NOMO-1 treated with DMSO at 0.1 percent for 48 hours (cell line): ENCODE measurements around the gene ZBTB44.
"Not testable (repeated sequence)": the region's sequence is repeated elsewhere in the genome, so short reads cannot be mapped to it uniquely, and the experiment has no call there.

Experiments used
- DNase-seq: peaks from one replicate; lab custom pipeline; 2025; ENCODE audit not compliant: unreplicated experiment; lab: John Stamatoyannopoulos, UW

The ZBTB44 gene

GRCh38 chr11:130199792-130200191, 114.9 kb downstream of the ZBTB44 start:
- no peak for DNase-seq

- DNase-seq: no peak
Observed at GRCh38 chr11:130198964-130199363, 115.8 kb downstream of the ZBTB44 start.

GRCh38 chr11:130198292-130198691, 116.4 kb downstream of the ZBTB44 start:
- no peak for DNase-seq

- DNase-seq: no peak
Observed at GRCh38 chr11:130197386-130198035, 117.2 kb downstream of the ZBTB44 start.

GRCh38 chr11:130194241-130195023, 120.3 kb downstream of the ZBTB44 start:
- DNase-seq: no peak

- not testable (repeated sequence) for DNase-seq
Observed at GRCh38 chr11:130193551-130193950, 121.2 kb downstream of the ZBTB44 start.

GRCh38 chr11:130192845-130193267, 121.9 kb downstream of the ZBTB44 start:
- DNase-seq: no peak

GRCh38 chr11:130191896-130192295, 122.8 kb downstream of the ZBTB44 start:
- no peak for DNase-seq

GRCh38 chr11:130190371-130190881, 124.3 kb downstream of the ZBTB44 start:
- DNase-seq: no peak

- no peak for DNase-seq
Observed at GRCh38 chr11:130189492-130190210, 125.1 kb downstream of the ZBTB44 start.

GRCh38 chr11:130188585-130189347, 126.0 kb downstream of the ZBTB44 start:
- DNase-seq: no peak

GRCh38 chr11:130188047-130188446, 126.7 kb downstream of the ZBTB44 start:
- DNase-seq: no peak

GRCh38 chr11:130187096-130187495, 127.6 kb downstream of the ZBTB44 start:
- DNase-seq: no peak

GRCh38 chr11:130183878-130184610, 130.7 kb downstream of the ZBTB44 start:
- no peak for DNase-seq

- no peak for DNase-seq
Observed at GRCh38 chr11:130181295-130182272, 133.1 kb downstream of the ZBTB44 start.

- DNase-seq: no peak
Observed at GRCh38 chr11:130180896-130181294, 133.8 kb downstream of the ZBTB44 start.

GRCh38 chr11:130180491-130180890, 134.2 kb downstream of the ZBTB44 start:
- DNase-seq: no peak

GRCh38 chr11:130179396-130180306, 135.1 kb downstream of the ZBTB44 start:
- no peak for DNase-seq
